CD4-positive, alpha-beta T cell treated with Interleukin-10 for 1 hour (primary cell): Measurements from ENCODE around the gene PLET1.
A peak's percentile ranks its signal among the peaks of the same experiment; 100 is the strongest.

ENCODE experiments used
- DNase-seq: peaks from one replicate; pipeline ENCODE4 v3.0.0-alpha.2; 2020

The PLET1 gene

GRCh38 chr11:112260490-112260889 is at the start of gene PLET1:
TSS of gene PLET1 (minus strand) at chr11:112260860. CDS start at chr11:112260589, 271 bp downstream.
- DNase-seq = no peak

DNA sequence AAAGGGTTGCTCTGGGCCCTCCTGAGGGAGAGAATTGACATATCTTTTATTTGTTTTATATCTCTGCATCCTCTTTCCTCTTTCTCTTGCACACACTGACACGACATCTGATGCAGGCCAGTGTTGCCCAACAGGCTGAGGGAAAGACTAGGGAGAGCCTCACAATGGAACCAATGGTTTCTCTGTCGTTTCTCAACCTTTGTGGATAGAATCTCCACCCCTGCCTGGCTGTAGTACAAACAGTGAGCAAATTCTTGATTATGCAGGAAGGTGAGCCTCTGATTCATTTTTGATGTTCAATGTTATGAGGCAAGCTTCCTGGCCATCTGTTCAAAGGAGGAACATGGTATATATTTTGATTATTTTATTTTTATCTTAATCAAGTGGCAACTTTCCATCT is 49.8 kb upstream of the PLET1 start:
- DNase-seq = no peak

DNA sequence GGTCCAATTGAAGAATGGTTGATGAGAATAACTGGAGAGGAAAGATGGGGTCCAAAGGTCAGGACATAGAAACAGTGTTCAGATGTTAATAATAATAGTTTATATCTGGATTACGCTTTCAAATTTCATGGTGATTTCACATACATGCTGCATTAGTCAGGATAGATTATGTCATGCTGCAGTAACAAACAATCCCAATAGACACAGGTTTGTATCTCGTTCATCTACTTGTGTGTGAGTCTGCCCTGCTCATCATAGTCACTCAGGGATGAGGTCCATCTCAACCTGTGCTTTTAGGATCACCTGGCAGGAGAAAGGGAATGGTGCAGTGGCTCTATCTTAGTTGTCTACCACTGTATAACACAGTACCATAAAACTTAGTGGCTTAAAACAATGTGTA is 48.0 kb upstream of the PLET1 start:
- DNase-seq = no peak

GRCh38 chr11:112307616-112308015 is 47.0 kb upstream of the PLET1 start:
- no peak for DNase-seq

GRCh38 chr11:112306230-112306629 is 45.6 kb upstream of the PLET1 start:
- no peak for DNase-seq

GRCh38 chr11:112304914-112305313 is 44.3 kb upstream of the PLET1 start:
- no peak for DNase-seq

GRCh38 chr11:112303616-112304015 is 43.0 kb upstream of the PLET1 start:
- DNase-seq = no peak

- DNase-seq = no peak
Observed at GRCh38 chr11:112302226-112302868, 41.7 kb upstream of the PLET1 start.

DNA sequence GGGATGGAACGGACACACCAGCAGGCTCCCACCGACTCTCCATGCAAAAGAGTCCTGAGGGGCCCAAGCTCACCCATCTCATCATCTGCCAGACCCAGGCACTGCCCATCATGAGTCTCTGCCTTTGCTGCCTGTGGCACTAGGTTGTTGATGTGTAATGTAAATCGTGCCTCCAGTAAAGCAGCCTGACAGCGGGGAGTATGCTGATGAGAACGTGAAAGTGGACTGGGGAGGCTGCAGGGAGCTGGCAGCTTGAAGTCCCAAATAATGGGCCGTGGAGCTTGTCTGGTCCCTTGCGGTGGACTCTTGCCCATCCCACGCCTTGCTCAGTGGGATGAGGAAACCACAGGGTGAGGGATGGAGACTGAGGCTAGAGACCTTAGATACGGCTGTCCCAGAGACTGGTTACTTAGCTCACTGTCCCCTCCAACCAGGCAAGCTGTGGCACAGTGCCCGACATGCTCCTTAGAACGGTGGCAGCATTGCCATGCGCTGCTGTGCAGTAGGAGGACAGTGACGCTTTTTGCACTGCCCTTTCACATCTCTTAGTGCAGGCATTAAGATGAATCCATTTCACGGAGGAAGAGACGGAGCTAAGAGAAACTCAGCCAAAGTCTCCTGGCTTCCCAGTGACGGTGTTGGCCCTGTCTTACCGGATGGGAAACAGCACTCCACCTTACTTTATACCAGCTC is 39.6 kb upstream of the PLET1 start:
- no peak for DNase-seq

DNA sequence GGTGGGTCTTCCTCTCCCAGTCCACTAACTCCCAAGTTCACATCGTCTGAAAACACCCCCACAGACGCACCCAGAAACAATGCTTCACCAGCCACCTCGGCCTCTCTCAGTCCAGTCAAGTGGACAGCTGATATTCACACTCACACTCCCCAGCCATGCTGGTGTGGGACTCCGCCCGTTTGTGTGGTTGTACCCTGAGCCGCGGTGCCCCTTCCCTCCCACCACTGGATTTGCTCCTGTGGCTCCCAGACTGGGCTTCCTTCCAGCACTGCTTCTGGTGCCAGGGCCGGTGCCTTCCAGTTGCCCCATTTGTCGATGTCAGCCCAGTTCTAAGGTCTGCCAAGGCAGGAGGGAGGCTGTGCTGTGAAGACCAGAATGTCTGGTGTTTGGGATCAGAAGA is 37.9 kb upstream of the PLET1 start:
- no peak for DNase-seq

DNA sequence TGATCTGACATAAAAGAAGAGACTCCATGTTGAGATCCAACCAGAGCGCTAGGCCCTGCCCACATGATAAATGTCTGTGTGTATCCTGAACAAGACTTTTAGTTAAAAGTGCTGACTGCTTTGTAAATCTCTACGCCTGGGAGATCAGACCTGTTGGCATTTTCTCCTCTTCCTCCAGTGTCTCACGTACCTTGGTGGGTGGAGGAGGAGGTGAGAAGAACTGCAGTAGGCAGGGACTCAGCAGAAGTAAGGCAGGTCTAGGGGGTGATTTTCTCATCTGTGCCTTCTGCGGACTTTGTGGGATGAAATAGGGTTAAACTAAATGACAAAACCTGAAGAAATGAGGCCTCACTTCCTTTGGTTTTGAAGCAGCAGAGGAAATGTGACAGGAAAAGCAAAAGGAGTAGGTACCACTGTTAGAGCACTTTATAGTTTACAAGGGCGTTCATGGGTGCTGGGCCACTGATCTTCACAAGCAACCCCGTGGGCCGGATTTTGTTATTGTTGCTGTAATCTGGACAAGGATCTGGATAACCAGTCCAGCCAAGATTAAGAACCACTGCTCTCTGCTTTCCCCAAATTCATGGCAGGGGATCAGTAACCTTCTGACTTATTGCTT is 36.7 kb upstream of the PLET1 start:
- no peak for DNase-seq

GRCh38 chr11:112296044-112296443 is 35.4 kb upstream of the PLET1 start:
- DNase-seq = no peak

- no peak for DNase-seq
Observed at GRCh38 chr11:112294688-112295340, 34.2 kb upstream of the PLET1 start.

DNA sequence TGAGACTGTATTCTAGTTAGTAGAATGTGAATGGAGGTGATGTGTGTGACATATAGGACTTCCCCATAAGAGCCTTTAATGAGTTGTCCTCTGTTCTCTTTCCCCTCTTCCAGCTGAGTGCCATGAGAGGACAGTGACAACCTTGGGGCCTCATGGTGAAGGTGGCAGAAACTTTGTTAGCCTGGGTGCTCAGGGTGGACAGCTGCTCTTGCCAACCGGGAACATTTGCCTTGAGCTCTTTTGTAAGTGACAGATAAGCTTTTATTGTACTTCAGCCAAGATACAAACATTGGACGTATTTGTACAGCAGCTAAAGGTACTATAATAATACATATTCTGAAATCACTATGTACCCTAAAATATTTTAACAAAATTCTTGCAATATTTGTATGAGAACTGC is 33.0 kb upstream of the PLET1 start:
- DNase-seq = no peak

DNA sequence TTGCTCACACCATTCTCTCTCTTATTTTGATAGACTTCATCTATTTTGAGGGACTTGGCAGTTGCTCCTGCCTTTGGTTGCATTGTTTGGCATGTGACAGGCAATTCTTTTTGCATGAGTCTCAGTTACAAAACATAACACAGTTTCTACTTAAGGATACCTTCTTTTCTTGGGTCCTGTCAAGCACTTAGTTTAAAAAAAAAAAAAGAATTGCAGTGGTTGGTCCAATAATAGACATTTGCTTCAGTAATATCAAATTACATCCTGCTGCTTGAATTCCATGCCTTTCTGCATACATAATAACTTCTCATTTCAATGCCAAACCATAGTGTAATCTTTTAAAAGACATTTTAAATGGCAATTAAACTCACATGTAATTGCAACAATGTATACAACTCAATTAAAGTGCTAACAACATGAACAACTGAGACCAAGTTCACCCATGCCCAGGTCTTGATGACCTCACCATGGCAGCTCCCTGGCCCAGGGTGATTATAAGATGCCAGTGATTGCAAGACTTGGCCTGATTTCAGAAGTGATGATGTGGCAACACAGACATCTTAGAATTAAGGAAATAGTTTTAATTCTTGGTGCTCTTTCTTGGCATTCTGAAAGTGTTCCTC is 32.2 kb upstream of the PLET1 start:
- no peak for DNase-seq

- no peak for DNase-seq
Observed at GRCh38 chr11:112292188-112292587, 31.5 kb upstream of the PLET1 start.

DNA sequence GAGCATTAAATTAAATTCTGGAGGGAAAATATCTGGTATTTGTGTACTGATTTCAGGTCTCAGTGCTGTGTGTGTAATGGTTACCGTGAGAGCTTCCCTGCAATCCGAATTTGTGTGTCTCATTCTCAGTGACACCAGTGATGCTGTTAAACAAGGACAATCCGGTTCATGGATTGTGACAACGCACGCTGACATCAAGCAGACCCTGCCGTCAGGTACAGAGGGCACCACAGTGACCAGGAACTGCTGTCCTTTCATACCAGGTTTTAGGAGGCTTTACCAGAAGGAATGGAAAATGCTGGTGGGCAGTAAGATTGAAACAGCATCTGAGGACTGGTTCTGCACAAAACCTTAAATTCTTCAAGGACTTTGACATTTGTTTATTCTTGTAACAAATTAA is 30.5 kb upstream of the PLET1 start:
- DNase-seq = no peak

- no peak for DNase-seq
Observed at GRCh38 chr11:112290493-112290850, 29.8 kb upstream of the PLET1 start.

DNA sequence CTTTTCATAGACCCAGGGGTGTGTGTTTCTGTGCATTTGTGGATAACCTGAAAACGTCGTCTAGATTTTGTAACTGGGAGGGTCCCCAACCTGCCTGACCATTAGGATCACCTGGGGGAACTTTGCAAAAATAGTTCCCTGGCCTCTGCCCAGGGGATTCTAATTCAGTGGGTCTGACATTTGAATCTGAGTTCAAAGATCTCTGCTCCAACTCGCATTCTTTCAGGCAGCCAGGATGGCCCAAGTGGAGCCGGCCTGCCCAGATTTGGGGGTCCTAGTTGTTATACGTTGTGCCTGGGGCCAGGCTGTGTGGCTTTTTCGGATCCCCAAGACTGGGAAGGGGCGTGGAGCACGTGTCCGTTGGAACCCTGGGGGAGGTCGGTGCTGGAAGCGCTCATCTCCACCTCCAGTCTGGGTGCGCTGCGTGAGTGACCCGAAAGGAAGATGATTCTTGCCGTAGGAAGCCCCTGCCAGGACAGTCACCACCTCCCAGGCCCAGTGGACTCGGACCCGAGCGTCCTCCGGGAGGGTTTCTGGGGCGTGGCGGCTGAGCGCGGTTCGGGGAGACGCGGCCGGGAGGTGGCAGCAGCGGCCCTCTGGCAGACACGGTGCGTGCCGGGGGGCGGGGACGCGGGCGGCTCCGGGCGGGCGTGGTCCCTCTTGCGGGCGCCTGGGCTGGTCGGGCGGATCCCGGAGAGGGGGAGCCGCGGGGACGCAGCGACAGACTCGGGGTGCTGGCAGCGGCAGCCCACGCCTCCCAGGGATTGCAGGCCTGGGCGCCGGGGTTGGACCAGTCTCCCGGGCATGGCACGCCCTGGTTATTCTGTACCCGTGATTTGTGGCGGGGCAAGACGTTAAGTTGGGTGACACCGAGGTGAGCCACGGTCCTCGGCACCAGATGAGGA is 29.2 kb upstream of the PLET1 start:
- DNase-seq = peak; percentile 83

GRCh38 chr11:112288021-112288420 is 27.4 kb upstream of the PLET1 start:
- no peak for DNase-seq

DNA sequence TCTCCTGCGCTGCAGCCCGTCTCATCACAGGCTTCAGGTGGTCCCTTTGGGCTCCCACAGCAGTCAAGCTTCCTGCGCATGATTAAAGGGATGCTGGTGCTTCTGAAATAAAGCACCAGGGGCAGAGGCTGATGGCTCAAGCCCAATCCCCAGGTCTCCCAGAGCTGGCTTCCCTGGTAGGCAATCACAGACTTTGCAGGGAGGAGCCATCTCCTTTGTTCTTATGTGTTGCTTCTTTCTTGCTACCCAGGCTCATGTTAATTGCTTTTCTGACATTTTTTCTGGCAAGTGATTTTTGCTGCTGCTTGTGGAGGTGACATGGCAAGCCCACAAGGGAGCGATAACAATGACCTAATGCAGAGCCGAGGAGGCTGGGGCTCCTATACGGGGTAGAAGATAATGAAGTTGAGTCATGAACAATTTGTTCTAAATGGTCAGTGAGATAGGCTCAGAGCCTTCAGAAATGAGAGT is 25.2 kb upstream of the PLET1 start:
- DNase-seq = no peak

DNA sequence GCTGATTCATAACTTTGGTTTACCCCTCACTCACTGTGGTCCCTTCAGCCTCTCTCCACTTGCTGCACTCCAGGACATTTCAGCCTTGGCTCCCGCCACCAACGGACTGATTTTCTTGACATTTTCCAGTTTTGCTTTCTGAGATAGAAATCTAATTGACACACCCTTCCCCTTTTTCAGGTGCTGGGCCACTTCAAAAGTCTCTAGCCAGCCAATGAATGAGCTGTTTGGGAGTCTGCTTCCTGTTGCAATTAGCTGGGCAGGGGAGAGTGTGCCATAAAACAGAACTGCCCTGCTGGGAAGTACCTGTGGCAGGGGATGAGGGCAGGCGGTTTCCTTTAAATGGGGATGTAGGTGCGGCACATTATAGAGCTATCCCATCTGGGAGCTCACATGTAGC is 21.1 kb upstream of the PLET1 start:
- no peak for DNase-seq
